Gastrocnemius medialis (tissue), 4 donors: ENCODE measurements around the gene RNU6-1.

Experiments used
- CTCF ChIP-seq, 5 experiments: fragments of 450-650 bp in 3 of 5; fragments of 200-600 bp in 2 of 5; sonication (generic) in 2 of 5; IDR thresholded peaks in 4 of 5; conservative IDR thresholded peaks in 1 of 5; 1 replicate in 4 of 5; 2 replicates in 1 of 5; pipeline ENCODE4 v1.5.1; 2016 to 2019; ENCODE audit warnings: antibody characterized with exemption in 5 of 5, mild to moderate bottlenecking in 3 of 5, moderate library complexity in 3 of 5
- POLR2A ChIP-seq, 2 donors: fragments of 450-650 bp; IDR thresholded peaks; one replicate each; pipeline ENCODE4 v1.6.1; 2017; ENCODE audit warnings: antibody characterized with exemption in 2 of 2, mild to moderate bottlenecking in 2 of 2, moderate library complexity in 2 of 2

- TF ChIP-seq CTCF (IDR thresholded peaks at IDR 0.05 in 4 of 5, conservative IDR thresholded peaks at IDR 0.05 in 1 of 5) (peak in 1 of 5 experiments; percentile 31), POLR2A (IDR thresholded peaks at IDR 0.05) (peak; percentile 90 to 95)
Observed at GRCh38 chr15:67839929-67840748, at the start of gene RNU6-1.
